Skin of body (tissue), 2 donors: ENCODE data around the gene LDHD. TPM values are rescaled to one million over a fixed set of nuclear protein-coding genes. Genes with fewer than 3 reads are reported as not detected.
A peak's percentile ranks its signal among the peaks of the same experiment; 100 is the strongest.
"Not testable (repeated sequence)": the region's sequence is repeated elsewhere in the genome, so short reads cannot be mapped to it uniquely, and the experiment has no call there.

ENCODE experiments used
- DNase-seq: peaks from one replicate; lab custom pipeline; 2025; lab: John Stamatoyannopoulos, UW
- total RNA-seq: library from RNA; depleted of rRNA; stranded (reverse); fragments of >200 nt; gene quantifications from one replicate; pipeline ENCODE4 v1.2.3, GENCODE V29; 2014

Gene LDHD
- total RNA-seq, 1 donor from 2014 or later, result 7.5 TPM

DNA sequence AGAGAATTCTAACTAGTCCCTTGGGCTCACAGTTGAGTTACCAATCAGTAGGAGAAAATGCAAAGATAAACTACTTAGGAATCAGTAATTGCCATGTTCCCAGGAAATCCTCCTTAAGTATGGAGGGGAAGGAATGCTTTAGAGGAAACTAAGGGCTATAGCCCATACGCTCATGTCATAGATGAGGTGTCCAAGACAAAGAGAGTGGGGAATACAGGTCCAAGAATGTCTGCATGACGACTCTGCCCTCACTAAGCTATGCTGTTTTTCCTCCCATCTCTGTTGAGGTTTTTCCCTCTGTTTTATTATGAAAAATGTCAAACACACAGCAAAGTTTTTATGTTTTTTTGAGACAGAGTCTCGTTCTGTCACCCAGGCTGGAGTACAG lies 16.0 kb downstream of the LDHD start:
- DNase-seq, result no peak

DNA sequence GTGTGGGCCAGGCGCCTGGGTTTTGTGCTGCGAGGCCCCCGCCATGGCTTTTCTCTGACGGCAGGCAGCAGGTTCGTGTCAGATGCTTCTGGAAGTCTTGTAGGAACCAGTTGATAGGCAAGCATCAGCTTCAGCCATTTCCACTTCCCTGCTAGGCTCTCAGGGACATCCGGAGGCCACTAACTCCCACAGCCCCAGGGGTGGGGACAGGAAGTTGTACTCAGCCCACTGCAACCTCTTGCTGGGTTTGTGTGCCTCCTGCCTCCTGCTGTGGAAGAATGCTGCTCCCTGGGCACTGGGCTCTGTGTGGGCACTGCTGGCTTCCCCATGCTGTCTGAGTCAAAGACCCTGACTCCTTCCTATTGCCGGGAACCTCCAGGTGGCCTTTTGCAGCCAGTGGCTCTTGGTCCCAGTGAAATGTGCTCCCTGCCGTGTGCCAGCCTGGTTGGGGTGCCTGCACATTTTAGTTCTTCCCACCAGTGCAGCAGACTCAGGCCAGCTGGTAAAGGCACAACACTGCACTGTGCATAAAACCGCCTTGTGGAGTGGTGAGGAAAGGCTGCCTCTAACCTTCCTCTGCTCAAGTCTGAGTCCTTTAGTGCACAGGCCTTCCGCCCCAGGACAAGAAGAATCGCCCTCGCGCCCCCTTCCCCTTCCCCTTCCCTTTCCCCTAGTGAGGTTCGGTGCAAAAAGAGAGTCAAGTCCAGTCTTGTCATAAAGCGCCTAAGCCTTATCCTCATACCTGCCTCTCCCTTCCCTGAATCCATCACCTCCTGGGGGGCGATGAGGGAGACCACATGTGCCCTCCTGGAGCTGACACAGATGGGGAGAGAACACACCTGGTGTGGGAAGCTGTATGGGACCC lies 16.6 kb downstream of the LDHD start:
- DNase-seq, result no peak

DNA sequence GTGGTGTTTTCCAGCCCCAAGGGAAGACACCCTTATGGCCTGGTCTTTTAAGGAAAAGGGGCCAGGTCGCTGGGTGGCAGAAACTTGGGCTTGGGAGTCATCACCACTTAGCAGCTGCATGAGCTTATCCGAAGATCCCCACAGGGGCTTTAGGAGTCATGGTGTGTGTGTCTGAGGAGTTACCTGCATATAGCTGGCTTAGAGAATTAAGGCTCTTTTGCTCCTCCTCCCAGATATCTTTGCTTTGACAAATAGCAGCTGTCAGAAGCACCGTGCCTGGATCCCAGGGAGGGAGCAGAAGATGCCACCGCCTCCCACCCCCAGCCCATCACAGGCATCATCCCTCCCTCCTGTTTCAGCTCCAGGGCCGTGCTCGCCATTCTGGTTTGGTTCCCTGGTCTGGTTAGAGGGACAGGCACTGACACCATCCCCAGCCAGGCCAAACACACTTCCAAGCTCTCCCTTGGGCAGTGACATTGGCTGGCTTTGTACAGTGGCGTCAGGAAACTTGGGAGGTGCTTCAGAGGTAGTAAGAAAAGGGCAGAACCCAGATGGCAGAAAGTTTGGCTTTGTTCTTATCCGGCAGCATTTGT lies 17.4 kb downstream of the LDHD start:
- no peak for DNase-seq

DNA sequence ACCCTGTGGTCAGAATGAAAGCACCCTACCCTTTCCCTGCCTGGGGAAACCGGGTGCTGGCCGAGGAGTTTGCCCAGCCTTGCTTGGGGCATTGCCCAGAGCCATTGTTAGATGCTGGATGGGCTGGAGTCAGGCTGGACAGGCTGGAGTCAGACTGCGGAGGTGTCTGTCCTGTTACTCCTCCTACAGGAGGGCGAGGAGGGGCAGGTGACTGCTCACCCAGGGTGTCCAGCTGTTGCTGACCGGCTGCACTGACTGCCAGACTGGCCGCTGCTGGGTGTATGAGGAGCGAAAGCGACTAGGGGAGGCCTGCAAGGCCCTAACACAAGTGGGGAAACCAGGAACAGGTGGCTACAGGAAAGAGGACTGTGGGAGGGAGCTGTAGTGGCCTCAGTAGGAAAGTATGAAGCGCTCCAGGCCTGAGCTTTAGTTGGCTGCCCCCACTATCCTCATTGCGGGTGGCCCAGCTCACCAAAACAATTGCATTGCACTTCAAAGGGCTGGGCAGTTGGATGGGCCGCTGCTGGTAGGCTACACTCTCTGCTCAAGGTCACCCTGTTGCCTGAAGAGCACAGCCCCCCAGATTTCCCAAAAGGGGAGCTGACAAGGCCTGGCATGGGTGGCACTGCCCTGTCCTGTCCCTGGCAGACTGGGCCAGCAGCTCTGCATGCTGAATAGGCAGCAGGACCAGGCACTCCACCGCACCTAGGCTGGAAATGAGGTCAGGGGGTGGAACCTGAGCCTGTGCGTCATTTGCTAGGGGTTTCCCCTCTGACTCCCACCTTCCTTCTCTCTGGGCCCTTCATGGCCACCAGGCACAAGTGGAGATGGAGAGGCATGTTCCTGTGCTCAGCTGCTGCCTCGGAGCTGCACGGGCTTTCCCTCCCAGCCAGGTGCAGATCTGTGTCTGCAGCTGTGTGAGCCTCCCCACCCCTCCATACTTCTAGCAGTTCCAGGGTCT lies 18.4 kb downstream of the LDHD start:
- no peak for DNase-seq

DNA sequence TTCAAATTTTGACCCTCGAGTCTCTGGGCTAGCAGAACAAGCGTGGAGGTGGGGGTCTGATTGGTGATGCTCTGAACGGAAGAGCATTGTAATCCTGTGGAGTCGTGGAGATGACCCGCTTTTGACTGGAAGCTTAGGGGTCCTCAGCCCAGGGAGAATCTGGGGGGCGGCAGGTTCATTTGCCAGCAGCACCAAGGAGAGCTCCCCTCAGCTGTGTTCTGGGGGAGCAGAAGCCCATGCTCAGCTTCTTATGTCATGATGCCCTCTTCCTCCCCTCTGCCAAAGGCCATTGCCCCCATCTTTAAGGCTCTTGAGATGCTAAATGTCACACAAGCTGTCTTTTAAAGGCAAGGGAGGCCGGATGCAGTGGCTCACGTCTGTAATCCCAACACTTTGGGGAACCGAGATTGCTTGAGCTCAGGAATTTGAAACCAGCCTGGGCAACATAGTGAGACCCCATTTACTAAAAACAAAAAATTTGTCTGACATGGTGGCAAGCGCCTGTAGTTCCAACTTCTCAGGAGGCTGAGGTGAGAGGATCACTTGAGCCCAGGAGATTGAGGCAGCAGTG lies 19.3 kb downstream of the LDHD start:
- no peak for DNase-seq

DNA sequence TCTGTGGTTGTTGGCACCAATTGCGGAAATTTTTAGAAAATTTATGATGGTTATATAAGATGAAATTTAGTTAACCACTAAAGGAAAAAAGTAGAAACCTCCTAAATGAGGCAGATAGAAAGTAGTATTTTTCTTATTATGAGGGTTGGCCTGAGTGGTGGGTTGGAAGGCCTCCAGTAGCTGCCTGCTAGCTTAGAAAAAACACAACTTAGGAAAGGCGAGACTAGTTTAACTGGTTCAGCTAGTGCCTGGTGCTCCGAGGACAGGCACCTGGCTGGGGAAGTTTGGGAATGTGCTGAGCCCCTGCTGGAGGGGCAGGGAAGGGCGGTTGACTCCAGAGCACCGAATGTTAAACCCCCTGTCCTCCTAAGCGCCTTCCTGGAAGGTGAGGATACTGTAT lies 19.9 kb downstream of the LDHD start:
- DNase-seq, result peak; percentile 31

DNA sequence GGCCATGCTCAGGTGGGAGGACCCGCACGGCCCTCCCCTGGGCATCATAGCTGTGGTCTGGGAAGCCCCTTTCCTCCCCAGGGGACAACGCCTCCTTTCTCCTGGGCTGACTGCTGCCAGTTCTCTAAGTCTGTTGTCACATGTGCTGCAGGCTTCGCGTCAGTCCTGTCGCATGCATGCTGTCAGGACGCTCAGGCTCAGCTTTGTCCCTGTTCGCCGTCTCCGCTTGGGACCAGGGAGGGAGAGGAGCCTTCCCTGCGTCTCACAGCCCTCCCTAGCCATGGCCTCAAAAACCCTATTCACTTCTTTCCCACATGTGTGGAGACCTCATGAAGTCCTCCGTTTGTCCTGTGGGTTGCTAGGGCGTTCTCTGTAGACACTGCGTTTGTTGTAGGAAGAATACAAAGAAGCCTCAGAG lies 21.4 kb downstream of the LDHD start:
- DNase-seq, result no peak

DNA sequence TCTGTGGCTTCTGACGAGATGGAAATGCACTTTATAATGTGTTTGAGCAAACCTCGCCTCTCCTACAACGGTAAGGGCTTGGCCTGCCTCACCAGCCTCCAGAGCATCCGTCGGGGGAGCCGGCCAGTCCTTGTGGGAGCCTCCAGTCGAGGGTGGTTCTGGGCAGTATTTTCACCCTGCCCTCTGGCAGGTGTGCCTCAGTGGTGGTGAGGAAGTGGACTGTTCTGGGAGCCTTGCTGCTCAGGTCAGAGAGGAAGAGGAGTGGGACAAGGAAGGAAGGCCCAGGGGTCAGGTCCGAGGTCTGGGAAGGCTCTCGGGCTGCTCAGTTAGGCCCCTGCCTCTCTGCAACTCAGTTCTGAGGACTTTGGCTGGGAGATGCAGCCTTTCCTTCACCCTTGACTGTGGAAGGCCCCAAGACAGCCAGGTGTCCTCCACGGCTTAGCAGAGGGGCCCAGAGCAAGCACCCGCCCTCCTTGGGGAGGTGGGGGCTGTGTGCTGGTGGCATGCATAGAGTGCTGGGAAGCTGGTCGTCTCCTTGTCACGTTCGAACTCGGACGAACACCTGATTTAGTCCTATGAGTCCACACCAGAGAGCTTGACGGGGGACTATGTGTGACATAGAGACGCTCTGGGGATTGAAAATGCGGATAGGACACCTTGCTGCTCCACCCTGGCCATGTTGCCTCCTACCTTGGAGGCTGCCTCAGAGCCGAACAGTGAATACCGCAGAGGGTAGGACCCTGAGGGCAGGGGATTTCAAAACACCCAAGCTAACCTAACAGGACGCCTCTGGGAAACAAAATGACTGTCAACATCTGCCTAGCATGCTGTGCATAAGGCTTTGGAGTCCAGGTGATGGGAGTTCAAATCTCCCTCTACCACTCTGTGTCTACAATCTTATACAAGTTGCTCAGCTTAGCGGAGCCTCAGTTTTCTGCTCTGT lies 22.7 kb downstream of the LDHD start:
- DNase-seq, result no peak

DNA sequence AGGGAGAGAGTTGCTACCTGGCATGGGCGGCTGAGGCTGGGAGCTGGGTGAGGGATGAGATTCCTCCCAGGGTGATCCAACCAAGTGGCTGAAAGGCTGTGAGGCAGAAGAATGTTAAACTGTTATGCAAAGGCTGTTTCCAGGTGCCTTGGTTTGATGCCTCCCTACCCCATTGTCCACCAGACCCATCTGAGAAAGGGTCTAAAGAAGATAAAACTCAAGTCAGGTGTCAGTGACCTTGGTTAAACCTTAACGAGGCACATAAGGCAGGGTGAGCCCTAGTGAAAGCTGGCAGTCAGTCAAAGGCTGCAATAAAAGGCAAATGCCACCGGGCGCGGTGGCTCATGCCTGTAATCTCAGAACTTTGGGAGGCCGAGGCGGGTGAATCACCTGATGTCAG lies 23.8 kb downstream of the LDHD start:
- DNase-seq, result no peak

DNA sequence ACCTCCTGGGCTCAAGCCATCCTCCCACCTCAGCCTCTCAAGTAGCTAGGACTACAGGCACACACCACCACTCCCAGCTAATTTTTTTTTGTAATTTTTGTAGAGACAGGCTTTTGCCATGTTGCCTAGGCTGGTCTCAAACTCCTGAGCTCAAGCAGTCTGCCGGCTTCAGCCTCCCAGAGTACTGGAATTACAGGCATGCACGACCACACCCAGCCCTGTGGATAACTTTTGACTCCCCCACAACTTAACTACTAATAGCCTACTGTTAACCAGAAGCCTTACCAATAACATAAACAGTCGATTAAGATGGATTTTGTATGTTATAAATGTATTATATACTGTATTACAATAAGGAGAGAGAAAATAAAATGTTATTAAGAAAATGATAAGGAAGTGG lies 25.0 kb downstream of the LDHD start:
- not testable (repeated sequence) for DNase-seq

DNA sequence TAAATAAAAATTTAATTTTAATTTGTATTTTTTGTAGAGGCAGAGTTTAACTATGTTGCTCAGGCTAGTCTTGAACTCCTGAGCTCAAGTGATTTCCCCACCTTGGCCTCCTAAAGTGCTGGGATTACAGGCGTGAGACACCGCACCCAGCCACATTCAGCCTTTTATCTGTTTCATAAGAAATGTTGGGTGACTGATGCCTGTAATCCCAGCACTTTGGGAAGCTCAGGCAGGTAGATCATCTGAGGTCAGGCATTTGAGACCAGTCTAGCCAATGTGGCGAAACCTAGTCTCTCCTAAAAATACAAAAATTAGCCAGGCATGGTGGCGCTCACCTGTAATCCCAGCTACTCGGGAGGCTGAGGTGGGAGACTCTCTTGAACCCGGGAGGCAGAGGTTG lies 25.7 kb downstream of the LDHD start:
- DNase-seq, result not testable (repeated sequence)

DNA sequence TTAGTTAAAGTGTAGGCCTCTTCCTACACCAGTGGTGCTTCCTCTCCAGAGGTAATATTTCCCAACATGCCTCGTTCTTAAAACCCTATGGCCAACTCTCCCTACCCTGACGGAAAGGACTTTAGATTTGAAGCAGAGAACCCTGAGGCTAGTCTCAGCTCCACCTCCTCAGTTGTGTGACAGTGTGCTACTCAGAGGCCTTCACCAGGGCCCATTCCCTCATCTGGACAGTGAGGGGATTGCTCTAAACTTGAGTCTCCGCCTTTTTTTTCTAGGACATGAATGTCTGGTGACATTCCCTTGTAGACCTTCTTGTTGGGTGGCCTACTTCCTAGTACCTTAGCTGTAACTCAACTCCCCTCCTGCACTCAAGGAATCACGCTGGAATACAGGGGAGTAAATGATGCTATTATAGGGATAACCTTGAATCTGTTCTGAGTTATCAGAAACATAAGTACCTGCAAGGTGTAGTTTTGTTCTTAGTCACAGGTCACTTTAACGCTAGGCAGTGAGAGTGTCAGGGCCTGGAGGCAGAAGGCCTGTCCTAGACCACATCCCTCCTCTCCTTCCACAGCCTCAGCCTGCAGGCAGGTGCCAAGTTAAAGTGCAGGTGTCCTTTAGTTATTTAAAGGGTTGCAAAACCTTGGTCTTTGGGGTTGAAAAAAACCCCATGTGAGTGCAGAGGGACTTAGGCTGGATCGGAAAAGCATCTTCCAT lies 26.9 kb downstream of the LDHD start:
- DNase-seq, result no peak

DNA sequence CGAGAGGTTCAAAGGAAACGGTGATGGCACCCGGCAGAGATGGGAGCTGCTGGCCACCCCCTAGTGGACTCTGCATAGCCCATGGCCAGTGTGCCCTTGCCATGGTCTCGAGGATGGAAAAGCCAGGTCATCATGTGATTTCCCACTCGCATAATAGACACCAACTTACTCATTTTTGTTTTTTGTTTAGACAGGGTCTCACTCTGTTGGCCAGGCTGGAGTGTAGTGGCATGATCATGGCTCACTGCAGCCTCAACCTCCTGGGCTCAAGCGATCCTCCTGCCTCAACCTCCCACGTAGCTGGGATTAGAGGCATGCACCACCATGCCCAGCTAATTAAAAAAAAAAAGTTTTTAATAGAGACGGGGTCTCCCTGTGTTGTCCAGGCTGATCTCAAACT lies 27.6 kb downstream of the LDHD start:
- DNase-seq, result no peak

DNA sequence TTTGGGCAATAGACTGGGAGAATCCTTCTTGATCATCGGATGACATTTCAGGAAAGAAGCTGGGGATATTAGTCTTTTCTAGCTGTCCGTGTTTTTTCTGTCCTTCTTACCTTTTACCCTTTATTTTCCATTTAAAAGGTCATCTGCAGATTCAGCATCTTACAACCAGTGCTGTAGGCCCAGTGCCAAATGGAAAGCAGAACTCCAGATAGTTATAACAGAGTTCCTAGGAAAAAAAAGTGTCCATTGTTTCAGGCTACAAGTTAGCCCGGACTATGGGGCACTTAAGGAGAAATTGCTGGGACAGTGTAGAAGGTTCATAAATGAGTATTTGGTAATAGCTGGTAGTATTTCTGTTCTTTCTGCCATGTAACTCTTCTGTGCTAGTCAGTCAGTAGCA lies 28.4 kb downstream of the LDHD start:
- DNase-seq, result no peak

DNA sequence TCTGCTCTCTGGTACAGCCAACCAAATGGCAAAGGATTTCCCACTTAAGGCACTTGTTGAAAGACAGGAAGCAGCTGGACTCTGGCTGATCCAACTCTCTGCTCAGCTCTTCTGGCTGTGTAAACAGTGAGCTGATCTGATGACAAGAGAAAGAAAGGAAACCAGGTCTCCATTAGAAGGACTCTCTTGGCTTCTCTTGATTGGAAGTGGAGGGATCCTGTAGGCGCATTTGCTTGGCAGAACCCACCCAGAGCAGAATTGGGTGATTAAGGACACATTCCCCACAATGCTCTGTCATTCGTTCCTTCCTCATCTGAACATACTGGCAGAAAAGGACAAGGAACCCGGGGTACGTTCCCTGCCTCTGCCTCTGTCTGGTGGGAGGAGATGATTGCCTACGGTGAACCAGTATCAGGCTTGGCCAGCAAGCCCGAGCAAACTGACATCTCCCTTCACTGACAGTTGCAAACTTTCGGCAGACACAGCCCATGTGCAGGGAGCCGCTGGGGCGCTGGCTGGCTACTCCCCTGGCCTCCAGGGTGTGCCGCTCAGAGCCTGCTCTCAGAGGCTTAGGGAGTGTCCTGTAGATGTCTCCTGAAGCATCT lies 29.1 kb downstream of the LDHD start:
- DNase-seq, result no peak

DNA sequence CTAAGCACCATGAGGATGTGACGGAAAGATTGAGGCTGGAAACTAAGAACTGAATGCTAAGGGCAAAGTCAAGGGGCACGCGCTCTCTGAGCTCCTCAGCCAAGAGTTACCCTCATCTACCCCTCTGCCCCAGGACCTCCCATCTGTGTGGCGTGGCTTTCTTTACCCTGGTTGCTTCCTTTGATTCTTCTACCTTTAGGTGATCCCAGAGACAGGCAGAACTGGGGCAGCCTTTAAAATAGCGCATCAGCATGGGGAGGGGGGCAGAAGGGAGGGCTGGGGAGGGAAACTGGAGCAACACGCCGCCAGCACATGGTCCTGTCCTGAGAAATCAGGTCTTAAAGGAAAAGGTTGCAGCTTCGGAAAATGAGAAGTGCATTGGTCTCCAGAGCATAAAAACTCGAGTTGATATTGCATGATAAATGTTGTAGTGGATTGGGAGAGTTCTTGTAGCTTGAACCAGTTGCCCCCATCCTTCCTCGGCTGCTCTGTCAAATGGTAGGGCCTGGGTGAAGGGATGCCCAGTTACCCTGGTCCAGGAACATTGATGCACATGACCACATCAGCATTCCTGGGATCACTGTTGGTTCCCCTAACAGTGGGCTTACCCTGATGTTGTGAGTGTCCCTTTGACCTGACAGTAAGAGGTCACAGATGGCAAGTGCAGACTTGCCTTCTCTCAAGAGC lies 29.7 kb downstream of the LDHD start:
- no peak for DNase-seq

DNA sequence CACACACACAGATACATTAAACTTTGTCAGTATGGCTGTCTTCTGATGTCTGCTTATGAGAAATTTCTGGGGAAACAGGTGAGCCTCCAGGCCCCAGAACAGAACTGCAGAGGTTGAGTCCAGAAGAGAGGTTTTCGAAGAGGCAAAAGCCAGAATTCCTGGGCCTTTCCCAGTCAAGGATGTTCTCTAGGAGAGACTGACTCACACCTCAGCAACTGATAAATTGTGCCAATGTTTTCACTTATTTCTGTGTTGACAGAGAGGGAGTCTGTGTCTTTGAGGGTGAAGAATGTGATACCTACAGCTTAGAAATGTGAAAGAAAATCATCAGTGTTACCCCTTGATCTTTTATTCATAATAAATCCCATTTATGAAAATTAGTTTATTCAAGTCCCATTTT lies 30.3 kb downstream of the LDHD start:
- no peak for DNase-seq

DNA sequence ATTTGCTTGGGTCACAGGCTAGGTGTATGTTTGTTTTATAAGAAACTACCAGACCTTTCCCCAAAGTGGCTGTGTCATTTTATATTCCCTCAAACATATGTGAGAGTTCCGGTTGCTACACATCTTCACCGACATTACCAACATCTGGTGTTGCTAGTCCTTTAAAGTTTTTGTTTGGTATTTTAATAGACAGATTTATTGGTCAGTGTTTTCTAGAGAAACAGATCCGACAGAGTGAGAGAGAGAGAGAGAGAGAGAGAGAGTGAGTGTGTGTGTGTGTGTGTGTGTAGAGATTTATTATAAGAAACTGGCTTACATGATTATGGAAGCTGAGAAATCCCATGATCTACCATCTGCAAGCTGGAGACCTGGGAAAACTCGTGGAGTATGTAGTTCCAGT lies 31.0 kb downstream of the LDHD start:
- DNase-seq, result no peak

DNA sequence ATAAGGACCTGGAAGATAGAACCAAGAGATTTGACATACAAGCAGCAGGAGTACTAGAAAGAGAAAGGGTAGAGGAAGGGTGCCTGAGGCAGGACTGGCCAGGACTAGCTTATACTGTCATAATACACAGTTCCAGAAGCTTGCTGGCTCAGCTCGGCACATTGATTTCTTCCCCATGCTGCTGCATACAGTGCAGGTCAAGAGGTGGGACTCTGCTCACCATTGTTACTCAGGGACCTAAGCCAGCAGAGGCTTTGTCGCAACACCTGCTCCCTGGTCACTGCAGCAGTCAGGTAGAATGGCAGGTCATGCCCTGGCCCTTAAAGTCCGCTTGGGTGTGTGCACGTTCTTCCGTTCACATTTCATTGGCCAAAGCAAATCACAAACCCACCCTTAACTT lies 32.8 kb downstream of the LDHD start:
- no peak for DNase-seq
